GM12891 (cell line): ENCODE results near the gene STON2.

Experiments
- PAX5 ChIP-seq: IDR thresholded peaks from 2 replicates; pipeline ENCODE4 v1.6.1; 2011; ENCODE audit warnings: low read length, moderate library complexity, mild to moderate bottlenecking; ENCODE audit not compliant: insufficient read depth, severe bottlenecking
- POLR2A ChIP-seq: IDR thresholded peaks from 2 replicates; pipeline ENCODE4 v1.6.1; 2011; ENCODE audit warnings: low read depth, low read length, control low read depth
- POLR2AphosphoS5 ChIP-seq: IDR thresholded peaks from 2 replicates; pipeline ENCODE4 v1.6.1; 2011; ENCODE audit warnings: low read depth, low read length, control low read depth
- POU2F2 ChIP-seq: IDR thresholded peaks from 2 replicates; pipeline ENCODE4 v1.6.1; 2011; ENCODE audit warnings: low read depth, mild to moderate bottlenecking, control low read depth, low read length, moderate library complexity
- SPI1 ChIP-seq: IDR thresholded peaks from 2 replicates; pipeline ENCODE4 v1.6.1; 2011; ENCODE audit warnings: low read depth, low read length, control low read depth
- TAF1 ChIP-seq: IDR thresholded peaks from 2 replicates; pipeline ENCODE4 v1.6.1; 2011; ENCODE audit warnings: low read depth, low read length, control low read depth

DNA sequence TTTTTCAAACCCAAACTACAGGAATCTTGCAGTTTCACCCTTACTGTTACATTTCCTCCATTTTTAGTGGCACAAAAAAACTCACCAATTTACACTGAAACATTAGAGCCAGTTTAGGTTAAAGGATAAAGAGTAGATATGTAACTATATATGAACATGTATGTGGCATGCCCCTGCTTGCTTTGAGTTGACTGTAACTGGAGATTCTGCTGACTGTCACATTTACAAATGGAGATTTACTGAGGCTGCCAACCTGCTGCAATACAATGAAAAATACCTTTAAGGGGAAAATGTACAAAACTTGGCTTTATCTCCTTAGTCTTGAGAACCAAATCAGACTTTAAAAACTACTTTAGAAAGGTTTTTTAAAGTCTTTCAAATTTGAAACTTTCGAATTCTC is 28.3 kb downstream of the STON2 start:
- TF ChIP-seq POLR2AphosphoS5: no peak
- TF ChIP-seq POLR2A: no peak
- TF ChIP-seq TAF1: no peak
- TF ChIP-seq PAX5: no peak
- no peak for TF ChIP-seq SPI1
- TF ChIP-seq POU2F2: no peak
